HG03442 (cell line): ENCODE results near the gene BRAF.
A peak's percentile ranks its signal among the peaks of the same experiment; 100 is the strongest.
"Not testable (repeated sequence)": the region's sequence is repeated elsewhere in the genome, so short reads cannot be mapped to it uniquely, and the experiment has no call there.

ENCODE experiments used
- ATAC-seq: cut with Tn5 transposase; IDR thresholded peaks from one replicate; pipeline ENCODE4 v1.9.1; 2021; ENCODE audit warnings: mild to moderate bottlenecking, moderate library complexity; ENCODE audit not compliant: unreplicated experiment

BRAF gene

DNA sequence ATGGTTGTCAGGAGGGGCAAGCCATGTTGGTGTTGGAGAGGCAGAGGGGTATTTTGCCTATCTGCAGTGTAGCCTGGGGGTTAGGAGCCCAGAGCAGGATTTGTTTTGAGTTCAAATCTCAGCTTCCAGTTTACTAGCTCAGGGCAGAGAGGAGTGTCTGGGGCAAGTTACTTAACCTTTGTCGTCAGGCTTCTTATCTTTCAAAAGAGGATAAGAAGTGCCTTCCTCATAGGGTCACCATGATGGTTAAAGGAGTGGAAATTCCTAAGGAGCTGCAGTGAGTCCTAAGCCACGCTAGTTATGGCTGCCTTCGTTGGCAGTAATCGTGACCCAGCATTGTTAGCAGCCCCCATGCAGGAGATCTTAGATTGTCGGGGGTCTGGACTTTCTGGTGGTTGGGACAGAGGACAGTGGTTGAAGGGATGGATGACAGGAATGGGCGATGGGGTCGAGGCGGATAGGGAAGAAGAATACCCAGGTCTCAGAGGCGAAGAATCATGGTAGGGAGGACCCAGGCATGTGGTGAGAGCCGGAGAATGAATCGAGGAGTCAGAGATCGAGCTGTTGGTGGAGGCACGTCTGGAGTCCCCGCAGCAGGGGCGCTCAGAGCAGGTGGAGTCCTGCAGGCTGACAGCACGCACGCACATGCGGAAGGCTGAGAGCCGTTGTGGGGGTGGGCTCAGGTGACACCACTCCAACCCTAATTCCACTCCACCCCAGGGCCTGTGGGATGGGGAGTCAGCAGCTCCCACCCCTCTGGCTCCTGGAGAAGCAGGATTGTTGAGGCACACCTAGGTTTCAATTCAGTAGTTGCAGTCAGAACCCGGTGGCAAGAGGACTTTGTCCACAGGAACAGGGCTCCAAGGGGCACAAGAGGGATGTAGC lies 240.4 kb downstream of the BRAF start:
- ATAC-seq, result no peak

DNA sequence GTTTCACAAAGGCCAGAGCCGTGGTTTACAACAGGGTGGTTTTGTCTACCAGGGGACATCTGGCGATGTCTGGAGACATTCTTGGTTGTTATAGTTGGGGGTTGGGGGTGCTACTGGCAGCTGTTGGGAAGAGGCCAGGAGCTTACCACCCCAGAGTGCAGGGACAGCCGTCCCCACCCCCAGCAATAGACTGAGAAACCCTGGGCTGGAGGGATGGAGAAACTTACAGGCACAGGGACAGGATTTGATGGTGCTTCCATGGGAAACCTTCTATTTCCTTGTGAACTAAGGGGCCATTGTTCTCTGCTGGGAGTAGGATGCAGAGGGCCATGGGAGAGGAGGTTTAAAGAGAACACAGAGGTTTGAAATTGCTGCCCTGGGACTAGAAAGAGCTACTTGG lies 241.1 kb downstream of the BRAF start:
- ATAC-seq, result no peak

DNA sequence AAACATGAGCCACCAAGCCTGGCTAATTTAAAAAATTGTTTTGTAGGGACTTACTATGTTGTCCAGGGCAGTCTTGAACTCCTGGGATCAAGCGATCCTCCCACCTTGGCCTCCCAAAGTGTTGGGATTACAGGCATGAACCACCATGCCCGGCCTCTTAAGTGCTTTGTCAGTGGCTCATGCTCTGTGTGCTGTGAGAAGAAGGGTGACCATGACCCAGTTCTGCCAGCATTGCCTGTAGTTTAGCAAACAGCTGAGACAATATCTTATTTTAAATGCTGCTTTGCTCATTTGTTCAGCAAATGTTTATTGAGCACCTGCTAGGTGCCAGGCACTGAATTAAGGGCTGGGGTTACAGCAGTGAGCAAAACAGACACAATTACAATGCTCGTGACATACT lies 243.0 kb downstream of the BRAF start:
- ATAC-seq, result no peak

DNA sequence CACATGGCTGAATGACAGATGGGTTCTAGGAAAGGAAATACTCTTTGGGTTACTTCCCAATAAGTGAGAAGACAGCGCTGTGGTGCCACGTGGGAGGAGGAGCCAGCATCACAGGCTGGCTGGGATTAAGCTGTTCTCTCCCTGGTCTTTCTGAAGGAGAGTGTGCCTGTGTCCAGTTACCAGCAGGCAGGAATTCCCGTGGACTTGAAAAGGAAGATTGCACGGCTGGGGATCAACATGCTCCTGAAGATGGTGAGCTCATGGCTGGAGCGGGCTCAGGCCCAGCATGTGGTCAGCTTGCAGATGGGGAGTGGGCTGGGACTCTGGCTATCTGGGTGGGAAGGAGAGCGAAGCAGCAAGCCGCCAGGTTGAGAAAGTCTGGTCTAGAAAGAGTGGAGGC lies 243.8 kb downstream of the BRAF start:
- ATAC-seq, result no peak

DNA sequence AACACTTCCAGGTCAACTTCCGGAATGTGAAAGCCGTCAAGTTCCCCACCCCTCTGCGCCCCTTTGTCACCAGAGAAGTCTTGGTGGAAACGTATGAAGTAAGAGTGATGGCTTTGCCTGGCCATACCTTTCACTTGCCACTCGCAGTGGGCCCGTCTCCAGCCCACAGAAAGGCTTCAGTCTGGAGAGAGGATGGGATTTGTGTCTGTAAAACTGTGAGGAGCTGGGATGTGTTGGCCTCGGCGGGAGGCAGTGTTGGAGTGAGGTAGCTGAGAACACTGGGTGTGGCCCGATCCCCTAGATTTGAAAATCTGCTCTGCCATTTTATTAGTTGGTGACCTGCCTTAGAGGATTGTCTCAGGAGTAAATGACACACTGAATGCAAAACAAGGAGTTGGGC lies 245.5 kb downstream of the BRAF start:
- ATAC-seq, result no peak

DNA sequence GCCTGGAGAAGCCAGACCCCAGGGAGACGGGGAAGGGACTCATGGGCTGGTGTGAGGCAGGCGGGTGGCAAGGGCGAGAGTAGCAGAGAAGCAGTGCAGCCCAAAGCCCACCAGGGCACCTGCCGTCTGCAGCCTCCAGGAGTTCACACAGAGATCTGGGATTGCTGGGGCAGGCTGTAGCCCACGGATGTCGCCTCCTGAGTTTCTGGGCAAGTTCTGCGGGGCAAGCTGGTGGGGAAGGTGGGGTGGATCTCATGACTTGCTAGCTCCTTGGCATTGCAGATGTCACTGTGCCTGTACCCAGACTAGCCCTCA lies 246.0 kb downstream of the BRAF start:
- no peak for ATAC-seq

GRCh38 chr7:140678081-140678815 lies 246.5 kb downstream of the BRAF start:
- ATAC-seq, result no peak

GRCh38 chr7:140677496-140677895 lies 247.2 kb downstream of the BRAF start:
- ATAC-seq, result no peak

- not testable (repeated sequence) for ATAC-seq
Observed at GRCh38 chr7:140676956-140677355, 247.8 kb downstream of the BRAF start.

GRCh38 chr7:140676306-140676705 lies 248.4 kb downstream of the BRAF start:
- ATAC-seq, result peak; percentile 49

- ATAC-seq, result no peak
Observed at GRCh38 chr7:140675726-140676125, 249.0 kb downstream of the BRAF start.

GRCh38 chr7:140674899-140675701 lies 249.6 kb downstream of the BRAF start:
- no peak for ATAC-seq

GRCh38 chr7:140674356-140674800 lies 250.4 kb downstream of the BRAF start:
- ATAC-seq, result no peak

DNA sequence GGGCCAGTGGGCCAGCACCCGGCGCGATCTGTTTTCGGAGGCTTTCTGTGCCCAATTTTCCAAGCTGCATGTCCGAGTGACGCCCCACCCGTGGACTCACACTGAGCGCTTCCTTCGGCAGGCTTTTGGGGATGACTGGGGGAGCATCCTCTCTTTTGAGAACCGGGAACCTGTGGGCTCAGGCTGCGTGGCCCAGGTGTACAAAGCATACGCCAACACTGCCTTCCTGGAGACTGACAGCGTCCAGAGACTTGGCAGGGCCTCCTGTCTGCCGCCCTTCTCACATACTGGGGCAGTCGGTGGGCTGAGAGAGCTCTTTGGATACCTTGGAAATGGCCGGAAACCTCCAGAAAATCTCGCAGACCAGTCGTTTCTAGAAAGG lies 251.0 kb downstream of the BRAF start:
- ATAC-seq, result no peak

DNA sequence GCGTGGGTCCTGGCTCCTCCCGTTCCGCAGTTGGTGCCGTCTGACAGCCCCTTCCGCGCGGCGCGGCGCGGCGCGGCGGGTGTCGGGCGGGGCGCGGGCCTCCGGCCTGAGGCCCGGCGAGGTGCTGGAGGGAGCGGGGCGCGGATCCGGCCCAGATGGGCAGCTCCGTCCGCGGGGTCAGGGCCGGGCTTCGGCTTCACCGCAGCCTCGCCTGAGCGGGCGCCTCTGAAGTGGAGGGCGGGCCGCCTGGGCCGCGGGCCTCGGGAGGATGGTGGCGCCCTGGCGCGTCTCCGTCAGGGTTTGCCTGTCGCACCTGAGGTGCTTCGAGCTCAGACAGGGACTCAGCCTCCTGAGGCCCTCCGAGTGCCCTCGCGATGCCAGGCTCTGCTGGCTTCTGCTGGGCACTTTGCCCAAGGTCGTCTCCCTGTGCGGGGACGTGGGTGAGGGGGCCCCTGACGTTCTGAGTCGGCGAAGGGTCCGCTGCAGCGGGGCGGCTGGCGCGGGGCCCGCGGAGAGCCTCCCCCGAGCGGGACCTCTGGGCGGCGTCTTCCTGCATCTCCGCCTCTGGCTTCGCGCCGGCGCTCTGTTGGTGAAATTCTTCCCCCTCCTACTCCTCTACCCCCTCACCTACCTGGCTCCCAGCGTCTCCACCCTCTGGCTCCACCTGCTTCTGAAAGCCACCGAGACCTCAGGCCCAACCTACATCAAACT lies 251.5 kb downstream of the BRAF start:
- peak; percentile 42 for ATAC-seq

DNA sequence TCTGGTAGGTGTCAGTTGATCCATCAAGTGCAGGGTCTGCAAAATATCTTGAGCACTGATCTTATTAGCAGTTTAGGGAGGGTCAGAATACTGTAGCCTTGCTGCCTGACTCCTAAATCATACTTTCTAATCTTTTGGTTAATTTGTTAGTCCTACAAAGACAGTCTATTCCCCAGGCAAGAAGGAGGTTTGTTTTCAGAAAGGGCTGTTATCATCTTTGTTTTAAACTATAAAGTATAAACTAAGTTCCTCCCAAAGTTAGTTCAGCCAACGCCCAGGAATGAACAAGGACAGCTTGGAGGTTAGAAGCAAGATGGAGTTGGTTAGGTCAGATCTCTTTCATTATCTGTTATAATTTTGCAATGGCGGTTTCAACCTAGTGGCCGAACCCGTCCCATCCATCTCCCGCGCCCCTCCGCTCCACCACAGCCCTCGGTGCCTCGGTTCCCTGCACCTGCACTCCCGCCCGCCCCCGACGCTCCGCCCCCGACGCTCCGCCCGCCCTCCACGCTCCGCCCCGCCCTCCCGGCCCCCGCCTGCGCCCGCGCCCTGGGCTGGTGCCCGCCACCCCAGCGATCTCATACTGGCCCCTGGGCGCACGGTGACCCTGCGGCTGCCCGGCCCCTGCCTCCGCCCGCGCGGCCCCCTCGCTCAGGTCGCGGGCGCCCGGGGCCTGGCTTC lies 252.2 kb downstream of the BRAF start, which contains the start of gene ADCK2:
Gene ADCK2 (plus strand): TSS at position 564 of the 681 bp plus-strand sequence. CDS start 386 bp downstream, outside the sequence.
- peak; percentile 48 for ATAC-seq

- ATAC-seq, result no peak
Observed at GRCh38 chr7:140671966-140672365, 252.8 kb downstream of the BRAF start.

- ATAC-seq, result no peak
Observed at GRCh38 chr7:140670343-140670935, 254.3 kb downstream of the BRAF start.

DNA sequence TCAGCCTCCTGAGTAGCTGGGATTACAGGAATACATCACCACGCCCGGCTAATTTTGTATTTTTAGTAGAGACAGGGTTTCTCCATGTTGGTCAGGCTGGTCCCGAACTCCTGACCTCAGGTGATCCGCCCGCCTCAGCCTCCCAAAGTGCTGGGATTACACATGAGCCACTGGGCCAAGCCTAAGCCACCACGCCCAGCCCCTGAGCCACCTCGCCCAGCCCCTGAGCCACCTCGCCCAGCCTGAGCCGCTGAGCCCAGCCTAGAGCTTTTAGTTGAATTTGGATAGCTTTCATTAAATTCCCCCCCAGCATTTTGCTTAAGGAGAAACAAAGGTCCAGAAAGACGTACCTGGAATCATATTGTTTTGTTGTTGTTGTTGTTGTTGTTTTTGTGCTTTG lies 254.9 kb downstream of the BRAF start:
- not testable (repeated sequence) for ATAC-seq

- no peak for ATAC-seq
Observed at GRCh38 chr7:140669352-140669751, 255.4 kb downstream of the BRAF start.
